Glutamatergic neuron (in vitro differentiated cells): ENCODE results near the gene EIF3K. TPM values are rescaled to one million over a fixed set of nuclear protein-coding genes. Genes with fewer than 3 reads are reported as not detected.

Source experiments
- DNase-seq: peaks from one replicate; pipeline ENCODE4 v3.0.0; 2022
- H3K27ac Mint-ChIP-seq: one replicate; pipeline ENCODE4 v1.8.0; 2020; ENCODE audit warnings: mild to moderate bottlenecking, mixed read lengths, inconsistent platforms; ENCODE audit not compliant: unreplicated experiment
- H3K27me3 Mint-ChIP-seq: one replicate; pipeline ENCODE4 v1.8.0; 2020; ENCODE audit warnings: mild to moderate bottlenecking, moderate library complexity, mixed read lengths, inconsistent platforms; ENCODE audit not compliant: unreplicated experiment
- H3K36me3 Mint-ChIP-seq: one replicate; pipeline ENCODE4 v1.8.0; 2020; ENCODE audit warnings: mild to moderate bottlenecking, mixed read lengths, inconsistent platforms; ENCODE audit not compliant: unreplicated experiment
- H3K4me1 Mint-ChIP-seq: one replicate; pipeline ENCODE4 v1.8.0; 2020; ENCODE audit warnings: mild to moderate bottlenecking, low read depth, mixed read lengths, inconsistent platforms; ENCODE audit not compliant: unreplicated experiment
- H3K4me3 Mint-ChIP-seq: one replicate; pipeline ENCODE4 v1.8.0; 2020; ENCODE audit warnings: mild to moderate bottlenecking, mixed read lengths, inconsistent platforms; ENCODE audit not compliant: unreplicated experiment
- H3K9me3 Mint-ChIP-seq: one replicate; pipeline ENCODE4 v1.8.0; 2020; ENCODE audit warnings: mild to moderate bottlenecking, moderate library complexity, mixed read lengths, inconsistent platforms; ENCODE audit not compliant: unreplicated experiment
- total RNA-seq: library from RNA; stranded (reverse); fragmentation: NEBNext Ultra II Directional; extraction: Animal tissue kit (Norgen Biotek cat#: 25700); gene quantifications from one replicate; pipeline ENCODE4 v1.2.1, GENCODE V29; 2021; ENCODE audit not compliant: unreplicated experiment
- TF ChIP-seq, protein P1 (sequence below): fragments of 200-600 bp; sonication (generic); IDR thresholded peaks from one replicate; pipeline ENCODE4 v1.5.0; 2021; ENCODE audit not compliant: partially characterized antibody, unreplicated experiment

The EIF3K gene
- total RNA-seq, 1 donor from 2014 or later = 247 TPM

DNA sequence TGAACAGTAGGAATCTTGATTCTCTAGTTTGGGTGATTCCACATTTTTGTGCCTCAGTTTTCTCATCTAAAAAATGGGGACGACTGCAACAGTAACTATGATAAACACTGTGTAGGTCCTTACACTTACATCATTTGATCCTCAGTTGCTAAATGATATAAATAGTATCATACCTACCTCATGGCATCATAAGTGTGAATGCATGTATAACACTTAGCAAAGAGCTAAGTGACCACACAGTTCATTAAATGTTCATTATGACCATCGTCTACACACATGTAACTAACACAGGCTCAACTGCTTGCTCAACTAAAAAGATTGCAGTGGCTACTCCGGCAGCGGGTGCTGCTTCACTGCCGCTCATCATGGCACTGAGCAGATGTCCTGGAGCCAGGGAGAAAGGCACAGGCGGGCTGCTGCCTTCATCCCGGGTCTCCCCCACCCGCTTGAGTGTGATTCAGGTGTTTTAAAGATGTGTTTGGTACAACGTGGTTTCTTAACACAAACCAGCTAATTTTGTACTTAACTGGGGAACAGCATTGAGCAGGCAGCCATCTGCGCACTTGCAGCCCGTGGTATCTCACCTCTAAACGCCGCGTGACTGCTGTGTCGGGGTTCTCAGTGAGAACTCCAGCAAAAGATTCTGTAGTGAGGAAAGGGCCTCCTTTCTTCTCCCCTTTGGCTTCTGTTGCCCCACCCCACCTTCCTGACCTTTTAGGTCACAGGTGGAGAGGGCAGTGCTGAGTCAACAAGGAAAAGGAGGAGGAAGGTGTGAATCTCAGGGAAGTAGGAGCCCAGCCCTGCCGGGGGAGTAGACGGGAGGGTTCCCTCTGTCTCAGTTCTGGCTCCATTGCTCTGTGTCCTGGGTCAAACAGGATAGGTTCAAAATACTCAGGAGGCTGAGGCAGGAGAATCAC lies 16.8 kb downstream of the EIF3K start:
- peaks cover 4% of the 10 kb centered on the region for H3K27me3 Mint-ChIP-seq
- TF ChIP-seq, protein P1, sequence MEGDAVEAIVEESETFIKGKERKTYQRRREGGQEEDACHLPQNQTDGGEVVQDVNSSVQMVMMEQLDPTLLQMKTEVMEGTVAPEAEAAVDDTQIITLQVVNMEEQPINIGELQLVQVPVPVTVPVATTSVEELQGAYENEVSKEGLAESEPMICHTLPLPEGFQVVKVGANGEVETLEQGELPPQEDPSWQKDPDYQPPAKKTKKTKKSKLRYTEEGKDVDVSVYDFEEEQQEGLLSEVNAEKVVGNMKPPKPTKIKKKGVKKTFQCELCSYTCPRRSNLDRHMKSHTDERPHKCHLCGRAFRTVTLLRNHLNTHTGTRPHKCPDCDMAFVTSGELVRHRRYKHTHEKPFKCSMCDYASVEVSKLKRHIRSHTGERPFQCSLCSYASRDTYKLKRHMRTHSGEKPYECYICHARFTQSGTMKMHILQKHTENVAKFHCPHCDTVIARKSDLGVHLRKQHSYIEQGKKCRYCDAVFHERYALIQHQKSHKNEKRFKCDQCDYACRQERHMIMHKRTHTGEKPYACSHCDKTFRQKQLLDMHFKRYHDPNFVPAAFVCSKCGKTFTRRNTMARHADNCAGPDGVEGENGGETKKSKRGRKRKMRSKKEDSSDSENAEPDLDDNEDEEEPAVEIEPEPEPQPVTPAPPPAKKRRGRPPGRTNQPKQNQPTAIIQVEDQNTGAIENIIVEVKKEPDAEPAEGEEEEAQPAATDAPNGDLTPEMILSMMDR = no peak
- H3K4me1 Mint-ChIP-seq = peaks cover 7% of the 10 kb centered on the region
- no peaks in the 10 kb centered on the region for H3K36me3 Mint-ChIP-seq
- H3K9me3 Mint-ChIP-seq = peaks cover 3% of the 10 kb centered on the region
- no peak overlapping the region for H3K4me3 Mint-ChIP-seq
- peak overlapping the region; percentile 48 for H3K27ac Mint-ChIP-seq
- no peak for DNase-seq

DNA sequence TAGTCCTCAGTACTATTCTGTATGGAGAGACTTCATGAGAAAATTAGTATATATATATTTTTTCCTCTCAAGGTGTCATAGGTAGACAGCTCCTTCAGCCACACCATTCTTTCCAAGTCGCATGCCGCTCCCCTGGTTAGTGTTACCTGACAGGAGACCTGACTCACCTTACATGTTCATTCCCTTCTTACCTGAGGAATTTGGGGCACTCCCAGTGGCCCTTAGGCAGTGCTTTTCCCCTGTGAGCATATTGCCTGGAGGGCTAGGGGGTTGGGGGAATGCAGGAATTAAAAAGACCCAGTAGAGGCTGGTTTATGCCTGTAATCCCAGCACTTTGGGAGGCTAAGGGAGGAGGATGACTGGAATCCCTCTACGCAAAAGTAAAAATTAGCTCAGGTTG lies 19.5 kb downstream of the EIF3K start:
- peaks cover under 1% of the 10 kb centered on the region for H3K9me3 Mint-ChIP-seq
- H3K36me3 Mint-ChIP-seq = no peaks in the 10 kb centered on the region
- peaks cover 12% of the 10 kb centered on the region for H3K4me1 Mint-ChIP-seq
- TF ChIP-seq, protein P1 = no peak
- no peak overlapping the region for H3K4me3 Mint-ChIP-seq
- DNase-seq = no peak
- H3K27me3 Mint-ChIP-seq = no peaks in the 10 kb centered on the region
- no peak overlapping the region for H3K27ac Mint-ChIP-seq

DNA sequence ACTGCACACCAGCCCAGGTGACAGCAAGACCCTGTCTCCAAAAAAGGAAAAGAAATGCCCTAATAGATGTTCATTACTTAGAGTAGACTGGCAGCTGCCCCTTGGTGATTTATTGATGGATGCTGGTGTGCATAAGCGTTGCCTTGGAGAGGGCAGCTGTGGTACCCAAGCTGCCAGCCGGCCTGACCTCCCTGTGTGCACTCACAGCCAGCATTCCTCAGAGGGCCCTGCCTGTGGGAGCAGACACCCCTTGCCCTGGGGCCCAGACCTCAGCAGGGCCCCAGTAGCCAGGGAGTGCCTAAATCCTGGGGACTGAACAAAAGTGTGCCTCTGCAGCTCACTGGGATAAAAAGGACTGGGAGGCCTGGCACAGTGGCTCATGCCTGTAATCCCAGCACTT lies 20.7 kb downstream of the EIF3K start:
- no peaks in the 10 kb centered on the region for H3K36me3 Mint-ChIP-seq
- H3K9me3 Mint-ChIP-seq = no peaks in the 10 kb centered on the region
- H3K4me3 Mint-ChIP-seq = no peak overlapping the region
- TF ChIP-seq, protein P1 = no peak
- H3K27ac Mint-ChIP-seq = no peak overlapping the region
- no peak for DNase-seq
- no peaks in the 10 kb centered on the region for H3K27me3 Mint-ChIP-seq
- H3K4me1 Mint-ChIP-seq = peaks cover 9% of the 10 kb centered on the region

DNA sequence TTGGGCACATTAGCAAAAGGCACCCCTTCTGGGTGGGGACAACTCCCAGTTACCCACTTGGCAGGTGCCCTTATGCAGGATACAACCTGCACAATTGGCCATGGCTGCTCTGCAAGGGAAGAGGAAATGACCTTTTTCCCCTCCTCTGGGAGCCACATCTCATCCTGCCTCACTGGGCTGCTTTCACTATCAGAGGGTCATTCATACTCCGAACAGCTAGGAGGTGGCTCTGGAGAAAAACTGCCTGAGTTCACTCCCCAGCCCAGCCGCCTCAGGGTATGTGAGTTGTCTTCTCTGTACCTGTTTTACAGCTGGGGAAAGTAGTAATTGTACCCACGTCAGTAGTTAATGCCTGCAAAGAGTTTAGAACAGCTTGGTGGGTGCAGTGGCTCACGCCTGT lies 21.4 kb downstream of the EIF3K start:
- peak overlapping the region; percentile 52 for H3K27ac Mint-ChIP-seq
- H3K4me1 Mint-ChIP-seq = peaks cover 7% of the 10 kb centered on the region
- H3K36me3 Mint-ChIP-seq = no peaks in the 10 kb centered on the region

DNA sequence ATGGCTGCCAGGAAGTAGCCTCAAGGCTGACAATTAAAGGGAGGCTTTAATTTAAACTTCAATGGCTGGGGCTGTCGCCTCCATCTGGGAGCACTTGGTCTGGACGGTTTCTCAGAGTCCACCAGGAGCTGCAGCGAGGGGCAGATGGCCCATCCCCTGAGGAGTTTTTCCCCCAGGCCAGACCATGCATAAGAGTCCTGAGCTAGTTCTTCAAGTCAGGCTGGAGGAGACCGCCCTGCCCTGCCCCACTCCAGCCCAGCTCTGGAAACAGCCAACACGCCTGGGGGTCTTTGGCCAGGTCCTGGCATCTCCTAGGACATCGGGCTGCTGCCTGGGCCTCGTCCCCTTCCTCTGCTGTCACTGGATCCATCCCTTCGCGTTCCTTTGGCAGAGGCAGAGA lies 23.2 kb downstream of the EIF3K start:
- H3K9me3 Mint-ChIP-seq = peaks cover 2% of the 10 kb centered on the region
- H3K27ac Mint-ChIP-seq = peak overlapping the region; percentile 98
- peak overlapping the region; percentile 80 for H3K4me3 Mint-ChIP-seq
- H3K27me3 Mint-ChIP-seq = no peaks in the 10 kb centered on the region
- DNase-seq = peak; percentile 66
- H3K36me3 Mint-ChIP-seq = no peaks in the 10 kb centered on the region
- H3K4me1 Mint-ChIP-seq = peaks cover 5% of the 10 kb centered on the region
- TF ChIP-seq, protein P1 = no peak

More for the DNA sequence above, 21.4 kb downstream of the EIF3K start:
- no peak for DNase-seq
- TF ChIP-seq, protein P1 = no peak
- Mint-ChIP-seq H3K27me3 (no peaks in the 10 kb centered on the region), H3K9me3 (peaks cover 2% of the 10 kb centered on the region), H3K4me3 (no peak overlapping the region)
